T-helper 2 cell treated with Interferon-gamma antibody and Interleukin-4, amounts not matched to agents 100 ng/mL and 5 ng/mL, for 36 hours (primary cell): ENCODE results near the gene ZNF547. TPM values are rescaled to one million over a fixed set of nuclear protein-coding genes. Genes with fewer than 3 reads are reported as not detected.

Source experiments
- total RNA-seq: library from RNA; stranded (reverse); gene quantifications from 2 replicates; pipeline ENCODE4 v1.2.3, GENCODE V29; 2022

The ZNF547 gene
- total RNA-seq, 1 donor from 2014 or later: 2.2 TPM

Other genes with a start within 250 kb of the ZNF547 start
- gene USP29, start 243.6 kb upstream of the ZNF547 start, total RNA-seq: not detected in 2 replicates
- not detected in 2 replicates for gene ZIM3, start 218.3 kb upstream of the ZNF547 start, total RNA-seq
- not detected in 2 replicates for gene DUXA, start 196.1 kb upstream of the ZNF547 start, total RNA-seq
- gene ZNF264, start 172.1 kb upstream of the ZNF547 start, total RNA-seq: 23.8 and 25.6 TPM in 2 replicates
- gene AURKC, start 132.5 kb upstream of the ZNF547 start, total RNA-seq: 0.27 and 0.34 TPM in 2 replicates
- 8.1 and 8.4 TPM in 2 replicates for gene ZNF805, start 122.9 kb upstream of the ZNF547 start, total RNA-seq
- gene ZNF460, start 83.1 kb upstream of the ZNF547 start, total RNA-seq: 33.0 and 37.8 TPM in 2 replicates
- 6.6 and 7.5 TPM in 2 replicates for gene ZNF543, start 43.1 kb upstream of the ZNF547 start, total RNA-seq
- gene ZNF304, start 12.3 kb upstream of the ZNF547 start, total RNA-seq: 6.6 and 6.9 TPM in 2 replicates
- 3.8 and 6.6 TPM in 2 replicates for gene TRAPPC2B, start within 50 bp of the ZNF547 start, total RNA-seq
- gene ZNF548, start 26.3 kb downstream of the ZNF547 start, total RNA-seq: 17.1 and 19.9 TPM in 2 replicates
- gene ZNF17, start 47.6 kb downstream of the ZNF547 start, total RNA-seq: 11.3 and 12.1 TPM in 2 replicates
- gene ZNF749, start 71.8 kb downstream of the ZNF547 start, total RNA-seq: 14.0 and 15.2 TPM in 2 replicates
- gene VN1R1, start 93.6 kb downstream of the ZNF547 start, total RNA-seq: 0.07 and 0.18 TPM in 2 replicates
- 2.9 and 3.2 TPM in 2 replicates for gene ZNF772, start 114.0 kb downstream of the ZNF547 start, total RNA-seq
- gene ZNF419, start 124.2 kb downstream of the ZNF547 start, total RNA-seq: 5.9 and 6.7 TPM in 2 replicates
- gene ZNF773, start 136.4 kb downstream of the ZNF547 start, total RNA-seq: 6.7 and 8.2 TPM in 2 replicates
- 6.8 and 7.7 TPM in 2 replicates for gene ZNF549, start 163.8 kb downstream of the ZNF547 start, total RNA-seq
- gene ZNF550, start 196.3 kb downstream of the ZNF547 start, total RNA-seq: 9.0 and 10.0 TPM in 2 replicates
- 4.5 and 5.0 TPM in 2 replicates for gene ZNF416, start 215.4 kb downstream of the ZNF547 start, total RNA-seq
- gene ZIK1, start 220.6 kb downstream of the ZNF547 start, total RNA-seq: 4.1 and 4.4 TPM in 2 replicates
- gene ZNF530, start 236.3 kb downstream of the ZNF547 start, total RNA-seq: 7.6 and 7.7 TPM in 2 replicates